NCI-H345 (cell line): ENCODE measurements around the gene COL8A1.
"Not testable (repeated sequence)": the region's sequence is repeated elsewhere in the genome, so short reads cannot be mapped to it uniquely, and the experiment has no call there.

Experiments
- DNase-seq: peaks from one replicate; lab custom pipeline; 2025; lab: John Stamatoyannopoulos, UW

The COL8A1 gene

DNA sequence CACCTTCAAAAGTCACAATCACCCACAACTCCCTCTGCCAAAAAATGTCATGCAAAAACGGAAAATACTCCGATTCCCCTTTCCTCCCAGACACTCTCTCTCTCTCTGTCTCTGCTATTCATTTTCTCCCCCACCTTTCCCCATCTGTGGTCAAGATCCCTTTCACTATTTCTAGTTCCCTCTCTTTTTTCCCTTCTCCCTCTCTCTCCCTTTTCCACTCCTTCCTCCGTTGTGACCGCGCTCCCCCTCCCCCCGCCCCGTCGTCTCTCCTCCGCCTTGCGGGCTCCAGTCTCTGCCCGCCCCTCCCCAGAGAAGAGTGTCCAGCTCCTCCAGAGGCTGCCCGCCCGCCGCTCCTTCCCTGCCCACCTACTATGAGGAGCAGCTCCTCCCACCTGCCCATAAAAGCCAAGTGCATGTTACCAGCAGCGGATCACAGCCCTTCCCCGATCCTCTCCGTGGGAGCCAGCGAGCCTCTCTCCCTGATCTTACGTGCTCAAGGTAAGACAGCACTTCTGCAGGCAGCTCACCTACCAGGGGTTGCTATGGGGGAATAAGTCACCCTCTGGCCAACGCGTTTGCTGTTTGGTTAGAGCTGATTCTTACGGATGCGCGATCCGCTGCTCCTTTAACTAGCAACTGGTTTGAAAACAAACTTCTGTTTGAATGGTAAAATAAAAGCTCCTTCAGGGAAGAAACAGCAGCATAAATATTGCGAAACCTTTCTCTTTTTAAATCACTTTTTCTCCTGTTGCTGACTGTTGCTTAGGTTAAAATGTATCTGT is at the start of gene COL8A1:
TSS of gene COL8A1 (plus strand) at position 428 of the 782 bp plus-strand sequence. CDS start 152,089 bp downstream, outside the sequence.
- DNase-seq: no peak

DNA sequence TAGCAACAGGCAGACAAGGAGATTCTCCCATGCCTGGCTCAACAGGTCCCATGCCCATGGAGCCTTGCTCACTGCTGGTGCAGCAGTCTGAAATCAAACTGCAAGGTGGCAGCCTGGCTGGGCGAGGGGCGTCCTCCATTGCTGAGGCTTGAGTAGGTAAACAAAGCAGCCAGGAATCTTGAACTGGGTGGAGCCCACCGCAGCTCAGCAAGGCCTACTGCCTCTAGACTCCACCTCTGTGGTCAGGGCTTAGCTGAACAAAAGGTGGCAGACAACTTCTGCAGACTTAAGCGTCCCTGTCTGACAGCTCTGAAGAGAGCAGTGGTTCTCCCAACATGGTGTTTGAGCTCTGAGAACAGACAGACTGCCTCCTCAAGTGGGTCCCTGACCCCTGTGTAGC is 49.2 kb upstream of the COL8A1 start:
- not testable (repeated sequence) for DNase-seq

DNA sequence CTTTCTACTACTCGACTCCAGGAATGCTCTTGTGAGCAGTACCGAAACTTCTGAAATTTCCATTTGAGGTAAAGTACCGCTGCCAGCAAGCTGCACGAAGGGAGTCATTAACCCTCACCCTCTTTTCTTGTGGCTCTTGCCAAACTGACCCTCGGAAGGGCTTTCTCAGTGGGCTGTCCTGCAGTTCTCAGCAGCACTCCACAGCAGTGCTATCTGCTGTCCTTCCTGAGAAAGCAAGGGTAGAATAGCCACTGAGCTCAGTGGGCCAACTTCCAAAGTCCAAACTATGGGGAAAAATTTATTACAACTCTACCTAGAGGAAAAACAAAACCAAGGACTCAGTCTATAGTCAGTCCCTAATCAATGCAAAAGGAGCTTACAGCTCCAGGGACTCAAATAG is 38.5 kb upstream of the COL8A1 start:
- DNase-seq: no peak

DNA sequence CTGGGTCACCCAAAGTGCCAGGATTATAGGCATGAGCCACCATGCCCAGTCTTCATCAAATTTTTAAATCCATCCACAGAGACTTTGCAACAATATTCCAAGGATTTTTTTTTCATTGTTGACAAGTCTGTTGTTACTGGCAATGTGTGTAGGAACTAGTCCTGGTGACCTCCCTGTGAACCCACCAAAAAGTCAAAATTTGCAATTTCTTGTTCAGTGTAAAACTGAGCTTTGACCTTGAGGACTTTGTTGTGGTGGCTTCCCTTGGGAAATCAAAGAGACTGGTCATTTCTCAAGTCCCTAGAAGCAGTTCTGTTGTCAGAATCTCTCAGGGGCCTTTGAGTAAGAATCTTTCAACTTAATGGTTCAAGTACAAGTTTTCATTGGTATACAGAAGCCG is 36.9 kb upstream of the COL8A1 start:
- DNase-seq: no peak

DNA sequence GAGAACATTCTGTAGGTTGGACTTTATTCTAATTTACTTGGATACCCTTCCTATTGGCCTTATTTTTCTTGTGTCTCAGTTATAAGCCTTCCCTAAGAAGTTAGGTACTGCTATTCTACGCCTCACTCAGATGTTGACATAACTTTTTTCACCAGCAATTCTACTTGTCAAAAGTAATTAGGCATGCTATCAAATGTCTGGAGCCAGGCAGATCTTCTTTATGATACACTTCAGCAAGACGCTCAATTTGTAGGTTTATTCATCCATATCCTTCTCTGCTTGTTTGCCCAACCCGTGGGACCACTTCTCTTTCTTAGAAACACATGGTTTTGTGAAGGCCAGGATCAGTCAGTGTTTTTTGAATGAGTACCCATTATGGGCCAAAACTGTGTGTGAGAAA is 36.2 kb upstream of the COL8A1 start:
- no peak for DNase-seq

DNA sequence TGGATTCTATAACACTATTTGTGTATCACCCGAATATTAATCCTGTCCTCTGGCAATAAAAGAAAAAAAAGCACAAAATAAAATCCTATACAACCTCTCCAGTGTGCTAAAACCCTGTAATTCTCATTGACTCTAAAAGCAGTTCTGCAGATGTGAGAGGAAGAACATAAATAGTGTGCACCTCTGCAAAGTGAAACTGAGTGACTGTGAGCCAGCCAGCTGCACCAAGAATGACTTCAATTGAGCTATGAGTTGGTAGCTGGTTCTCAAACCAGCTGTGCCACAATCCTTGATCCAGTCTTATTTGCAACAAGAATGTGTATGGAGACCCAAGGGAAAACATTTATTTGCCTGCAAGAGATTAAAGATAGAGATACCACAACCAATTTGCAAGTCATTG is 31.2 kb upstream of the COL8A1 start:
- no peak for DNase-seq

DNA sequence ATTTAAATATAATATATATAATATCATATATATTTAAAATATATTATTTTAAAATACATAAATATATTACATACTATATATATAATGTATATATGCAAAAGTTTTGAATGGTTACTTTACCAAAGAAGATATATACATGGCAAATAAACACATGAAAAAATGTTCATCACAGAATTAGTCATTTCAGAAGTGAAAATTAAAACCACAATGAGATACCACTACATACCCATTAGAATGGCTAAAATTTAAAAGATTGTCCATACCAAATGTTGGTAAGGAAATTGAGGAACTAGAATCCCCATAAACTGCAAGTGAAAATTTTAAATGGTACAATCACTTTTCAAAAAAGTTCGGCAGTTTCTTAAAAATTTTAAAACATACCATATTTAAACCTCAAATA is 23.6 kb upstream of the COL8A1 start:
- DNase-seq: no peak

DNA sequence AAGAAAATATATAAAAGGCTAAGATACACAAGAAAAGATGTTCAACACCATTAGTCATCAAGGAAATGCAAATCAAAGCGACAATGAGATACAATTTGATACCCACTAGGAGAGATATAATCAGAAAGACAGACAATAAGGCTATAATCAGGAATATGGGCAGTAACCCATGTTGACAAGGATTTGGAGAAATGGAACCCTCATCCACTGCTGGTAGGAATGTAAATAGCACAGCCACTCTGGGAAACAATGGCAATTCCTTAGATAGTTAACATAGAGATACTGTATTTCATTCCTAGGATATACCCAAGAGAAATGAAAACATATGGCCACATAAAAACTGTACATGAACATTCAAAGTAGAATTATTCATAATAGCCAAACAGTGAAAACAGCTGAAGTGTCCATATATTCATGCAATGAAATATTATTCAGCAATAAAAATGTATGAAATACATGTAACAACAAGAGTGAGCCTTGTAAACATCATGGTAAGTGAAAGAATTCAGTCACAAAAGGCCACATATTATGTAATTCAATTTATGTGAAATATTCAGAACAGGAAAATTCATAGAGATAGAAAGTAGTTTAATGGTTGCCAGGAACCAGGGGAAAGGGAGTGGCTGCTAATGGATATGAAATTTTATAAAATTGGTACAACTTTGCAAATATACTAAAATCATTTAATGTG is 18.2 kb upstream of the COL8A1 start:
- DNase-seq: no peak

DNA sequence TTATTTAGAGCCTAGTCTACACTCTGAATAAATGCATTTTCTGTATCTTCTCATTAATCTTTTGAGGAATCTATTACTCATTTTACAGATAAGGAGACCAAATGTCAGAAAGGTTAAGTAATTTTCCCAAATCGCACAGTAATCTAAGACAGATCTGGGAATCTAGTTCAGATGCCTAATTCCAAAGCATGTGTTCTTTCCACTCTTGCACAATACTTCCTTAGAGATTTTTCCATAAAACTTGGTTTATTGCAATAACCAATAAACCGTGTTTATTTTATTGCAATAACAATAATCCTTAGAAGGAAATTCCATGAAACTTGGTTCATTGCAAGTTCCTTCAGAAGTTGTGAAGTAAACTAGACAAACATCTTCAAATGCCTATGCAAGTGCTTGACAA is 17.4 kb upstream of the COL8A1 start:
- DNase-seq: no peak

DNA sequence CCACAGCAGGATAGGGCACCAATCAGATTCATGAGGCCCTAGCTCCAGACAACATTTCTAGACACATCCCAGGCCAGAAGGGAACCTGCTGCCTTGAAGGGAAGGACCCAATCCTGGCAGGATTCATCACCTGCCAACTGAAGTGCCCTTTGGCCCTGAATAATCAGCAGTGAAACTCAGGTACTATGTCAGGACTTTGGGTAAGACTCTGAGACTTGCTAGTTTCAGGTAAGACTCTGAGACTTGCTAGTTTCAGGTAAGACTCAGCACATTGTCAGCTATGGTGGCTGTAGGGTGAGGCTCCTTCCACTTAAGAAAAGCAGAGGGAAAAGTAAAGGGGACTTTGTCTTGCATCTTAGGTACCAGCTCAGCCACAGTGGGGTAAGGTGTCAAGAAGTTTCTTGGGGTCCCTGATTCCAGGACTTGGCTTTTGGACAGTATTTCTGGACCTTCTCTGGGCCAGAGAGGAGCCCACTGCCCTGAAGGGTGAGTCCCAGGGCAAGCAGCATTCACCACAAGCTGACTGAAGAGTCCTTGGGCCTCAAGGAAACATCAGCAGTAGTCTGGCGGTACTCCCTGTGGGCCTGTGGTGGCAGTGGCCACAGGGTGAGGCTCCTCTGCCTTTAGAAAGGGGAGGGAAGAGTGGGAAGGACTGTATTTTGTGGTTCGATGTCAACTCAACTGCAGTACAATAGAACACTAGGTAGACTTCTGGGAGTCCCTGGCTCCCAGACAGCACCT is 13.7 kb upstream of the COL8A1 start:
- DNase-seq: no peak

DNA sequence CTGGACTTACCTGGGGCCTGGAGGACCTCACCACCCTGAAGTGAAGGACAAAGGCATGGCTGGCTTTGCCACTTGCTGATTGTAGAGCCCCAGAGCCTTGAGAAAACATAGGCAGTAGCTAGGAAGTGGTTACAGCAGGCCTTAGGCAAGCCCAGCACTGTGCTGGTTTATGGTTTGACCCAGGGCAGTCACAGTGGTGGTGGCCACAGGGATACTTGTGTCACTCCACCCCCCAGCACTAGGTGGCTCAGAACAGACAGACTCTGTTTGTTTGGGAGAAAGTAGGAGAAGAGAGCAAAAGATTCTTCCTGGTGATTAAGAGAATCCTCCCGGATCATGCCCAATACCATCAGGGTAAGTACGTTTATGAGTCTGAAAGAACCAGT is 13.2 kb upstream of the COL8A1 start:
- no peak for DNase-seq

DNA sequence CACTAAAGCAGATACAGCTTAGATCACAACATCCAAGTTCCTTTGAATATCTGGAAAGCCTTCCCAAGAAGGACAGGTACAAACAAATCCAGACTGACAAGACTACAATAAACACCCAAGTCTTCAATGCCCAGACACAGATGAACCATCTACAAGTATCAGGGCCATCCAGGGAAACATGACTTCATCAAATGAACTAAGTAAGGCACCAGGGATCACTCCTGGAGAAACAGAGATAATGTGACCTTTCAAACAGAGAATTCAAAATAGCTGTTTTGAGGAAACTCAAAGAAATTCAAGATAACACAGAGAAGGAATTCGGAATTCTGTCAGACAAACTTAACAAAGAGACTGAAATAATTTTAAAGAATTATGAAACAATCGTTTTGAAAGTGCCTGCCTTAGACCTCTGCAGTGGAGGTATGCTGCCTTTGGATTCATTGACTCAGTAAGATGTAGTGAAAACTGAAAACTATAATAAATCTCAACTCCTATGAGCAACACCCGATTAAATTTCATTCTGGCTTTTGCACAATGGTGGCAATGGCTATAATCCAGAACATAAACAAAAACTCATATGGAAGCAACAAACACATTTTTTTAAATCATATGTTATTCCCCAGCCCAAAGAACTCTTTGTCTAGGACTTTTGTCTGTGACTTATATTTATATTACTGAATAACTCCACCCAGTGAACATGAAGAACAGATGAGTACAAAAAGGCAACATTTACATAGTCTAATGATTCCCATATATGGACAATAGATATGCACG is 12.6 kb upstream of the COL8A1 start:
- DNase-seq: no peak

DNA sequence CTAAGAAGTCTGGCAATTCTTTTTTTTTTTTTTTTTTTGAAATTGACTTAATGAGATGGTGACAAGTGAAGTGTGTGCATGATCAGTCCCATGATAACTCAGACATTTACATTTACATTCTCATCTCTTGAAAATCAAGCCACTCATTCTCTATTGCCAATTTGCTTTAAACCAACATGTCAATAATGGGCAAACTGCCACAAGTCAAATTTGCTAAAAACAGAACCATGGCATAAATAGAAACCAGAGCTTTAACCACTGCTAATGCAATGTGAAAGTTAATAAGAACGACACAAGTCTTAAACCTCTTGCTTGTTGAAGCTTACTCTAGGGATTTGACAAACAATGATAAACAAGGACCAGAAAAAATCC is 12.0 kb upstream of the COL8A1 start:
- no peak for DNase-seq

DNA sequence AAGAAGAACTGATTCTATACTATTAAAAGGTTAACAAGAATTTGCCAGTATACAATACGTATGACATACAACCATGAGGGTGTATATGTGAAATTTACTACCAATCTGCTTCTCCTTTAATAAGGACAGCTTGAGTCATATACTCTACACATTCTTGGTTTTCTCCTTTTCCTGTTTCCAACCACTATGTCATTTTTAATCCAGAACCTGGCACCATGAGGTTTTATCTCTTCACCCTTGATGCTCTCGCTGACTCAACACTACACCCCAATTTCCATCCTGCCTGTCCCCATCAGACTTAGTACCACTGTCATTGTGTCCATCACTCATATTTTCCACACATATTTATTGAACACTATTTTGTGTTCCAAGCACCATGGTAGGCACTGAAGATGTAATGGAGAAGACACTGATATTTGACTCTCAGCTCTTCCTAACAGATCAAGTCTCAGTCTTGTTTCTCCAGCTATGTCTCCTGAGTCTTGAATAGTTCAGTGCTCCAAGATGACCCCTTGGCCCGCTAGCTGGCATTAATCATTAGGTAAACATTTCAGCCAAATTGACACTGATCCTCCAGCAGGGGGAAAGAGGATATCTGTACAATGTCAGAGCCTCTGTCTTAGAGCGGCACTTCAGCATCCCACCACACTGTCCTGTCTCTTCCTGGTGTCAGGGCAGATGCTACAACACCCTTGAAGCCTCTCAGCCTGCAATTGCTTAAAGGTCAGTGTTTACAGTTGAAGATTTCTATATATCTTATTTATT is 11.2 kb upstream of the COL8A1 start:
- no peak for DNase-seq

DNA sequence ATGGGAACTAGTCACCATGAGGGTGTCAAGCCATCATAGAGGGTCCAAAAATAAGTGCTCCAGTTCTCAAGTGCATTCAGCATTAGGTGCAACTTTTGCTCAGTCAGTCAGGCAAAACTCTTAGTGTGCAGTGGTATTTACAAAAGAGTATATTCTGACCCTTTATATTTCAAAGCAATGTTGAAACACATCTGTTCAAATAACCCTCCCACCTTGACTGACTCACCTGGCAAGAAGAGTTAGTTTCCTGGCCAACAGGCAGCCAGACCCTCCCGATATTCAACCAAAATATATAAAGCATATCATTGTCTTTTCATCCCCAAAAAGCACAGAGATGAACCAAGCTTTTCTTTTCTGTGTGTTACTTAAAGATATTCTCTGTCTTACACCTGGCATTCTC is 7.6 kb upstream of the COL8A1 start:
- no peak for DNase-seq

DNA sequence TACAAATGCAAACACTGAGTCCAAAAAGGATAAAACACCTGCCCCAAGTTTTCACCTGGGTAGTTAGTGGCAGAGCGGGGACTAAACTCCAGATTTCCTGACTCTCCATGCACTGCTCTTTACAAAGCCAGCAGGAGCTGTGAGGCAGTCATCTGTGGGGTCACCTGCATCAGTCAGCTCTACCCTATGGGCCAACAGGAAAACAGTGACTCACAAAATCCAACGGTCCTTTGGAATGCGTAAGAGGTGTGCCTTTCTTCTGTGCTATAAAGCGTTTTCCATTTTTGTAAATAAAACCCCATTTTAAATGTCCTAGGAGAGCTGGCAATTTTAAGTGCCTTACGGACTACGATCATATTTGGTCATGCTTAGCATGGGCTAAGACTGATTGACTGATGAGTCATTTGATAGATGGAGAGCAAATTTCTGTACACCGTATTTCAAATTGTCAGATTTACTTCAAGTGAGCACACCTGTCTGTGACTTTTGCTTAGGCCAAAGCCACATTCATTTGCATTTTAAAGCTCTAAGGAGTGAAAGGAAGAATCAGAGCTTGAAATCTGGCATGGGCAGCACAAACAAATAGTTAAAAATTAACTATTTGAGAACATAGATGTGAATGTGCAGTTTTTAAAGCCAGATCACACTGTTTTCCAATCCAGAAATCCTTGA is 4.4 kb upstream of the COL8A1 start:
- no peak for DNase-seq

DNA sequence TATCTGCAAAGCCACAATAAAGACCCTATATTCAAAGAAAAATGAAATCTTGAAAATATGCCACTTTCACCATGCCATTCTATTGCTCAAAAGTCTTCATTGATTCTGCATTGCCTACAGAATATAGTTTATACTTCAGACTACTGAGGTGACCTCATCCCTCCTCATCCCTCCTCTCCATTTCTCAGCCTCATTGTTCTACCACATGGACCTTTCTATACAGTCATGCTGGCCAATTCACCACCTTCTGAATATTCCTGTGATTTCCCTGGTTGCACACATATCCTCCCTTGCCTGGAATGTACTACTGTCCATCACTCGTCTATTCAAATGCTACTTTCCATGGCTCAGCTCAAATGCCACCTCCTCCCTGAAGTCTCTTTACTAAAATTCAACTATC is 3.5 kb upstream of the COL8A1 start:
- DNase-seq: no peak

DNA sequence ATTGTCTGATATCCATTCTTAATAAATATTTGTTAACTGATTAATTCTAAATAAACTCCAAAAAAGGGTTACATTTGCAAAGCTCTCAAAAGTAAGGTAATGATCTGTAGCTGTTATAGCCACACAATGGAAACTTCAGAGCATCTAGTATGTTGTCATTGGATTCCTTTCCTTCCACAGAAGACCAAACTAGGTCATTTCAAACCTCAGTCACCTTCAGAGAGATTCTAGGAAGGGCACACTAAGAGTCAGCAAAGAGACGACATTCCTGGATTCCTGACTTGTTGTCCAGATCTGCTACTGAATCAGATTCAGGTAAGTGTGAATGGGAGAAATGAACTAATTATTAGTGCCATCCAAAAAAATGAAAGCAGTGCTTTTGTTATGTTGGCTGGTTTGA is 3.0 kb upstream of the COL8A1 start:
- no peak for DNase-seq

DNA sequence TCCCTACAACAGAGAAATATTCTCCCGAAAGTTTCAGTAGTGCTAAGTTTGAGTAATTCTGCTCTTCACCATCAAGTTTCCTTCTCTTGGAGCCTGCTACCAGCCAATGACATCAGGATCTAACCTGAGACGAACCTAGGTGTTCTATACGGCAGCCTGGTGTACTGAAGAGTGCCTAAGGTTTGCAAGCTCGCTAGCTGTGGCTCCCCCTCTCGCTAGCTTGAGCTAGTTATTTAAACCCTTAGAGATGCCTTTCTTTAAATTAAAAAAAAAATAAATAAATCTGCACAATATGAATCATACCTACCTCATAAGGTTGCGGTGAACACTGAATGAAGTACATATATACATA is 1.4 kb upstream of the COL8A1 start:
- DNase-seq: no peak

DNA sequence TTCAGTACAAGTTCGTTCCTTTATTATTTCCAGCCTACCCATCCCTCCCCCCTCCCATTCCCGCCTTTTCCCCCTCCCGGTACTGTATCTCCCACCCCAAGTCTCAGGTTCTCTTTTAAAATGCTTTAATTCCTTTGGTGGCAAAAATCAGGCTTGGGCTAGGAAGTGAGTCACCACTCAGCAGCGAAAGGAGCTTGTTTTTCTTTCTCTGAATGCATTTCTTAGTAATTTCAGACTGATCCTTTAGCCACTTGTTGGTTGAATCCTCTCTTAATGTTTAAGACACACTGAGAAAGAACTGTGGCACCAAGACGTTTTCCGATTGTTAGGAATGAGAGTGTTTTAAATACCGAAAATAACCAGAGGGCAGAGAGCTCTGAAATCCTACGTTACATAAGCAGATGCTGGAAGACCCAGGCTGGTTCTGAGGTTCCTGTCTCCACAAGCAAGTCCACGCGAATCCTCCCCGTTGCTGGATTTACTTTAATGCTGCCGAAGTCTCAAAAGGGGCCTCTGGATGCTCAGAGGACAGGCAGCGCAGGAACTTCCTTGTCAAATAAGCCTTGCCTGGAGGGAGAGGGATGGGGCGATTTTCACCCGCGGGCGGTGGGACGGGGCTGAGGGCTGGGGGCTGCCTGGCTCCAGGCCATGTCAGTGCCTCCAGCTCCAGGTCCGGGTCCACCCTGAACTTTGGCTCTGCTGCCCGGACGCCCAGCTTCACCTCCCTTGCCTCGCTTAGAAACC is 854 bp upstream of the COL8A1 start:
- no peak for DNase-seq
